ENCODE data around the gene METTL15. TPM values are rescaled to one million over a fixed set of nuclear protein-coding genes. Genes with fewer than 3 reads are reported as not detected.
"Not testable (repeated sequence)": the region's sequence is repeated elsewhere in the genome, so short reads cannot be mapped to it uniquely, and the experiment has no call there.

Gene METTL15
- total and polyA plus RNA-seq, 9 donors = 4.1 to 14.9 (median 11.2) TPM

DNA sequence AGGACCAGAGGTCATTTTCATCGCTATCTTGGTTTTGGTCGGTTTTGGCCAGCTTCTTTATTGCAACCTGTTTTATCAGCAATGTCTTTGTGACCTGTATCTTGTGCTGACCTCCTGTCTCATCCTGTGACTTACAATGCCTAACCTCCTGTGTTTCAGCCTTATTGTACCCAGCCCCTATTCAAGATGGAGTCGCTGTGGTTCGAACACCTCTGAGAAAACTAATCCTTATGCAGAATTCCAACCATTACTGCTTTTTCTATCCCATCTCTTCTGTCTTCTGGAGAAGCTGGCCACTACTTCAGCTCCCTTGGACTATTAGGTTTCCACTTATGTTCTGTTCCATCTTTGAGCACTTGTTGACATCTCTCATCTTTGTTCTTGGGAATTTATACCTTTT, 62.6 kb downstream of the METTL15 start:
- 94 to 98% (median 95%) methylated on average over 4 of the region's 4 CpGs for WGBS, 3 donors
- H3K36me3 ChIP-seq = no peaks in the 10 kb centered on the region
- intact Hi-C loops (cut with DNase I) = no loop called here
- TF ChIP-seq, protein P1, sequence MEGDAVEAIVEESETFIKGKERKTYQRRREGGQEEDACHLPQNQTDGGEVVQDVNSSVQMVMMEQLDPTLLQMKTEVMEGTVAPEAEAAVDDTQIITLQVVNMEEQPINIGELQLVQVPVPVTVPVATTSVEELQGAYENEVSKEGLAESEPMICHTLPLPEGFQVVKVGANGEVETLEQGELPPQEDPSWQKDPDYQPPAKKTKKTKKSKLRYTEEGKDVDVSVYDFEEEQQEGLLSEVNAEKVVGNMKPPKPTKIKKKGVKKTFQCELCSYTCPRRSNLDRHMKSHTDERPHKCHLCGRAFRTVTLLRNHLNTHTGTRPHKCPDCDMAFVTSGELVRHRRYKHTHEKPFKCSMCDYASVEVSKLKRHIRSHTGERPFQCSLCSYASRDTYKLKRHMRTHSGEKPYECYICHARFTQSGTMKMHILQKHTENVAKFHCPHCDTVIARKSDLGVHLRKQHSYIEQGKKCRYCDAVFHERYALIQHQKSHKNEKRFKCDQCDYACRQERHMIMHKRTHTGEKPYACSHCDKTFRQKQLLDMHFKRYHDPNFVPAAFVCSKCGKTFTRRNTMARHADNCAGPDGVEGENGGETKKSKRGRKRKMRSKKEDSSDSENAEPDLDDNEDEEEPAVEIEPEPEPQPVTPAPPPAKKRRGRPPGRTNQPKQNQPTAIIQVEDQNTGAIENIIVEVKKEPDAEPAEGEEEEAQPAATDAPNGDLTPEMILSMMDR (IDR thresholded peaks at IDR 0.05) = no peak
- TF ChIP-seq EP300 (IDR thresholded peaks at IDR 0.05) (no peak), POLR2A (IDR thresholded peaks at IDR 0.05) (no peak)
- H3K4me1 ChIP-seq (ENCODE audit: insufficient read depth) = no peaks in the 10 kb centered on the region
- DNase-seq = no peak
- H3K9me3 ChIP-seq = no peaks in the 10 kb centered on the region
- no peak overlapping the region for H3K4me3 ChIP-seq
- H3K27me3 ChIP-seq = no peaks in the 10 kb centered on the region
- H3K27ac ChIP-seq = no peak overlapping the region

DNA sequence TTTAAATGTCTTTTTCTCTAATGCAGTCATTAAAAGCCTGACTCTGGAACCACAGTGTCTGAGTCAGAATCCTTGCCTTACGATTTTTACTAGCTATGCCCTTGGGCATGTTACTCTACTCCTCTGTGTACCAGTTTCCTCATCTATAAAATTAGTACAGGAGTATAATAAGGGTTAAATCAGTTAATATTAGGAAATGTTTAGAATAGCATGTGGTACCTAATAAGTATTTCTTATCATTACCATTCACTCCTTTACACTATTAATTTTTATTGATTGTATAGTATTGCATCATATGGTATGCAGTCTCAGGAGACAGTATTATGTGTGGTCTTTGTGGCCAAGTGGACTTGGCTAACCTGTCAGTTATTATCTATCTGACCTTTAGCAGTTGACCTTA, 68.2 kb downstream of the METTL15 start:
- H3K9me3 ChIP-seq = no peaks in the 10 kb centered on the region

GRCh38 chr11:28195449-28195848, 87.3 kb downstream of the METTL15 start:
- Histone ChIP-seq H3K36me3 (no peaks in the 10 kb centered on the region), H3K4me1 (ENCODE audit: insufficient read depth) (no peaks in the 10 kb centered on the region), H3K27ac (no peak overlapping the region), H3K27me3 (no peaks in the 10 kb centered on the region), H3K9me3 (no peaks in the 10 kb centered on the region), H3K4me3 (no peak overlapping the region)
- no peak for DNase-seq
- intact Hi-C loops (cut with DNase I) = no loop called here
- TF ChIP-seq, protein P1 (IDR thresholded peaks at IDR 0.05) = no peak
- no peak for TF ChIP-seq EP300 (IDR thresholded peaks at IDR 0.05)
- no peak for TF ChIP-seq POLR2A (IDR thresholded peaks at IDR 0.05)
- 69 to 96% (median 93%) methylated on average over 2 of the region's 2 CpGs for WGBS, 3 donors

More for the DNA sequence above, 68.2 kb downstream of the METTL15 start:
- Histone ChIP-seq H3K4me3 (no peak overlapping the region), H3K4me1 (ENCODE audit: insufficient read depth) (no peaks in the 10 kb centered on the region), H3K27ac (no peak overlapping the region), H3K27me3 (no peaks in the 10 kb centered on the region), H3K36me3 (no peaks in the 10 kb centered on the region)
- DNase-seq = no peak
- WGBS, 3 donors = 87 to 96% (median 91%) methylated on average over 1 of the region's 1 CpG
- intact Hi-C loops (cut with DNase I) = no loop called here
- TF ChIP-seq, protein P1 (IDR thresholded peaks at IDR 0.05) = no peak
- TF ChIP-seq POLR2A (IDR thresholded peaks at IDR 0.05) = no peak
- no peak for TF ChIP-seq EP300 (IDR thresholded peaks at IDR 0.05)

- no peak for DNase-seq
- H3K27ac ChIP-seq = no peak overlapping the region
- no peak overlapping the region for H3K4me3 ChIP-seq
- no peaks in the 10 kb centered on the region for H3K9me3 ChIP-seq
- H3K4me1 ChIP-seq (ENCODE audit: insufficient read depth) = no peaks in the 10 kb centered on the region
- H3K27me3 ChIP-seq = no peaks in the 10 kb centered on the region
- intact Hi-C loops (cut with DNase I) = no loop called here
- WGBS, 3 donors = 77 to 92% (median 81%) methylated on average over 1 of the region's 1 CpG
- TF ChIP-seq POLR2A (IDR thresholded peaks at IDR 0.05) = no peak
- TF ChIP-seq, protein P1 (IDR thresholded peaks at IDR 0.05) = no peak
- TF ChIP-seq EP300 (IDR thresholded peaks at IDR 0.05) = no peak
- peaks cover 2% of the 10 kb centered on the region for H3K36me3 ChIP-seq
Measured at GRCh38 chr11:28209906-28210305, 101.7 kb downstream of the METTL15 start.

- intact Hi-C loops (cut with DNase I) = not testable (repeated sequence)
Measured at GRCh38 chr11:28222063-28222462, 113.9 kb downstream of the METTL15 start.

More at GRCh38 chr11:28222063-28222462, 113.9 kb downstream of the METTL15 start:
- H3K4me1 ChIP-seq (ENCODE audit: insufficient read depth); H3K27me3 ChIP-seq; DNase-seq; H3K36me3 ChIP-seq; H3K9me3 ChIP-seq; H3K27ac ChIP-seq; H3K4me3 ChIP-seq: not testable (repeated sequence)
- 98 to 99% (median 99%) methylated on average over 8 to 9 of the region's 9 CpGs for WGBS, 3 donors

Measured in ovary (tissue), 9 donors.